Suppressor macrophage treated with lipopolysaccharide for 4 hours (primary cell): Measurements from ENCODE around the gene EIF4A3.
"Not testable (repeated sequence)": the region's sequence is repeated elsewhere in the genome, so short reads cannot be mapped to it uniquely, and the experiment has no call there.

ENCODE experiments used
- DNase-seq: peaks from one replicate; pipeline ENCODE4 v3.0.0-alpha.2; 2020

Gene EIF4A3

DNA sequence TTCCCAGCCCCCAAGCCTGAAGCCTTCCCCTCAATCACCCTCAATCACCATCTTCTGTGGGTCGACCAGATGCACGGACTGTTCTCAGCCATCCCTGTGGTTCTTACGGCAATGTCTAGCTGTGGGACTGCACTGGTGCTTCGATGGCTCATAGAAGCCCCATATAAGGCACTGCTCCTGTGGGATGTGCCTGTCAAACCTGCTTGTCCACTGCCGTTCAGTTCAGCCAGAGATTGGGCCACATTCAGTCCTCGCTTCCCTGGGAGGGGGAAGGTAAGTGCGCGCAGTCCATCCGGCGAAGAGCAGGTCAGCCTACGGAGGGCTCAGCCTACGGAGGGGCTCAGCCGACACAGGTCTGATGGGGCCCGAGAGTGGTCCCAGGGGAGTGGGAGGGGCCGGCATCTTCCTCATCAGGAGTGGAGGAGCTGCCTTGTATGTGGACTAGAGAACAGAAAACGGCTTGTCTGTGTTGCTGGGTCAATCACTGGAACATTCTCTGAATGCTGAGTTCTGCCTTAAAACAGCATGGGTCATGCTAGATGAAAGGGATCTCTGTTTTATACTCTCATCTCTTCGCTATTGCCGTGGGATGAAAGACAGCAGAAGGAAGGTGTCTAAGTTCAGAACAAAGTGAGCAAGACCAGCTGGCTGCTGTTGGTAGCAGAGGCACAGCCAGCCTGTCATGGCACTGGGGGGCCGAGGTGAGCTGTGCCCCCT is 23.0 kb upstream of the EIF4A3 start, which contains the start of gene CARD14:
Gene CARD14 (plus strand): TSS at position 247 of the 717 bp plus-strand sequence. CDS start 11,409 bp downstream, outside the sequence.
- DNase-seq, result no peak

DNA sequence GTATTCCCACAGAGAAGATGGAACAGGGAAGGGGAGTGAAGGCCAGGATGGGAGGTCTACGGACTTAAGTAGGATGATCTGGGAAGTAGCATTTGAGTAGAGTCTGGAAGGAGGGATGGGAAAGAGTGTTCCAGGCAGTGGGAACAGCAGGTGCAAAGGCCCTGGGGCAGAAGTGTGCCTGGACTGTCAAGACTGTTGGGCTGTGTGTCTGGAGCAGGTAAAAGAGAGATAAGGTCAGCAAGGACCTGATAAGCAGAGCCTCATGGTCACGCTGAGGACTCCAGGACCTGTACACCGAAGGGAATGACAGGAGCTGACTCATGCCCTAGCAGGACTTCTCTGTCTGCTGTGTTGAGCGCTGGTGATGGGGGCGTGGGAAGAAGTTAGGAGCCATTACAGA is 22.2 kb upstream of the EIF4A3 start:
- DNase-seq, result no peak

GRCh38 chr17:80168371-80168770 is 21.4 kb upstream of the EIF4A3 start:
- DNase-seq, result no peak

DNA sequence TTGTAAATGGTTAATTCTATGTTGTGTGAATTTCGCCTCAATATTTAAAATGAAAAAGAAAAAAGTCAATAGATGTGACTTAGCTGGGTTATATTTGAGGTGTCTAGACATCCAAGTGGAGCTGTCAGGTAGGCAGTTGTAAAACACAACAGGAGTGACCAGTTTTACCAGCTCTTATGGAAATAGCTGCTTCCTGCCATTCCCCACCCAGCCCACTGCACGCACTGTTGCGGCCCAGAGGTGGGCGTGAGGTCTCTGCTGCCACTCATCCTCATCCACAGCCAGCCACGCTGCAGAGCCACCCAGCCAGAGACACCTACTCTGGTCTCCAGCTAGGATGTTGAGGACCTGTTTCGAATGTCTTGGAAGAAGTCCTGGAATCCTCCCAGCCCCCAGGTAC is 19.5 kb upstream of the EIF4A3 start:
- DNase-seq, result no peak

DNA sequence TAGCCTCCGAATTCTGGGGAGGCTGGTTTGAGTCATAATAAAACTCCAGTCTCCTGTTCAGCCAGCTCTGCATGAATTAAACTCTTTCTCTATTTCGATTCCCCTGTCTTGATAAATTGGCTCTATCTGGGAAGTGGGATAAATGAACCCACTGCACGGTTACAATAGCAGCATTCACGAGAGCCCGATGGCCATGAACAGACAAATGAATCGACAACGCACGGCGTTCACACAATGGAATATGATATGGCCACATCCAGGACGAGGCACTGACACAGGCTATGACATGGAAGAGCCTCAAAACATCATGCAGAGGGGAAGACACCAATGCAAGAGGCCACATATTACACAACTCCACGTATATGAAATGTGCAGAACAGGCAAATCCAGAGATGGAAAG is 17.3 kb upstream of the EIF4A3 start:
- DNase-seq, result no peak

DNA sequence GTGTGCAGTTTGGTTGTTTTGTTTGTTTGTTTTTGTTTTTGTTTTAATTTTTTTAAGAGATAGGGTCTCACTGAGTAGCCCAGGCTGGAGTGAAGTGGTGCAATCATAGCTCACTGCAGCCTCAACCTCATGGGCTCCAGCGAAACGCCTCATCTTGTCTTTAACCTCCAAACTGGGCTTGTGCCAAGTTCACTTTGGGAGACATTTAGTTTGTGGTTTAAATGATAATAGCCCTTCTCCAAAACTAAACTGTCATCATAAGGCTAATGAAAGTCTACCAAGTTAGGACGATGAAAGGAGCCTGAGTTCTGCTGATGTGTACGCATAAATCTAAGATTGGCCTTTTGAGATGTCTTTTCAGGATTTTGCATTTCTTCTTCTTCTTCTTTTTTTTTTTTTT is 16.4 kb upstream of the EIF4A3 start:
- DNase-seq, result no peak

GRCh38 chr17:80160536-80160935 is 13.6 kb upstream of the EIF4A3 start:
- no peak for DNase-seq

GRCh38 chr17:80158846-80159245 is 11.9 kb upstream of the EIF4A3 start:
- DNase-seq, result no peak

DNA sequence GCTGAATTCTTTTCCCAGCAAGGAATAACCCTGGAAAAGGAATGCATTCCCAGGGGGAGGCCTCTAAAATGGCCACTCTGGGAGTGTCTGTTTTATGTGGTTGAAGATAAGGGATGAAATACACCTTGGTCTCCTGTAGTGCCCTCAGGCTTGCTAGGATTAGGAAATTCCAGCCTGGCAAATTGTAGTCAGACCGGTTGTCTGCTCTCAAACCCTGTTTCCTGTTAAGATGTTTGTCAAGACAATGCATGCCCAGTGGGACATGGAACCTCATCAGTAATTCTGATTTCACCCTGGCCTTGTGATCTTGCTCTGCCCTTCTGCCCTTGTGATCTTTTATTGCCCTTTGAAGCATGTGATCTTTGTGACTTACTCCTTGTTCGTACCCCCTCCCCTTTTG is 8.7 kb upstream of the EIF4A3 start:
- DNase-seq, result not testable (repeated sequence)

DNA sequence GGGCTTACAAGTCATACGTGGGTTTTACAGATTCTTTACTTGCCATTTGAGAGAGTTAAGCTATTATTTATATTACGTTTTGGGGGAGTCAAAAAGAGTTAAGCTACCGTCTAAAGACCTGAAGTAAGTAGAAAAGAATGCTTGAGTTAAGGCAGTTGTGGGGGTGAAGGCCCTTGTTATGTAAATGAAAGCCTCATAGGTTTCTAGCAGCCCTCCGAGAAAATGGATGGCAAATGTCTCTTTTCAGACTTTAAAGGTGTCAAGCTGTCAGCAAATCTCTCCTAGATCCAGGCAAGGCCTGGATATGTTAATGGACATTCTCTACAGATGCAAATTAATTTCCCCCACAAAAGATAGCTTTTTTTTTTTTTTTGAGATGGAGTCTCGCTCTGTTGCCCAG is 7.2 kb upstream of the EIF4A3 start:
- DNase-seq, result no peak

- DNase-seq, result no peak
Measured at GRCh38 chr17:80153004-80153403, 6.1 kb upstream of the EIF4A3 start.

- peak; percentile 9 for DNase-seq
Measured at GRCh38 chr17:80152081-80152702, 5.3 kb upstream of the EIF4A3 start.

- DNase-seq, result no peak
Measured at GRCh38 chr17:80151333-80151732, 4.4 kb upstream of the EIF4A3 start.

DNA sequence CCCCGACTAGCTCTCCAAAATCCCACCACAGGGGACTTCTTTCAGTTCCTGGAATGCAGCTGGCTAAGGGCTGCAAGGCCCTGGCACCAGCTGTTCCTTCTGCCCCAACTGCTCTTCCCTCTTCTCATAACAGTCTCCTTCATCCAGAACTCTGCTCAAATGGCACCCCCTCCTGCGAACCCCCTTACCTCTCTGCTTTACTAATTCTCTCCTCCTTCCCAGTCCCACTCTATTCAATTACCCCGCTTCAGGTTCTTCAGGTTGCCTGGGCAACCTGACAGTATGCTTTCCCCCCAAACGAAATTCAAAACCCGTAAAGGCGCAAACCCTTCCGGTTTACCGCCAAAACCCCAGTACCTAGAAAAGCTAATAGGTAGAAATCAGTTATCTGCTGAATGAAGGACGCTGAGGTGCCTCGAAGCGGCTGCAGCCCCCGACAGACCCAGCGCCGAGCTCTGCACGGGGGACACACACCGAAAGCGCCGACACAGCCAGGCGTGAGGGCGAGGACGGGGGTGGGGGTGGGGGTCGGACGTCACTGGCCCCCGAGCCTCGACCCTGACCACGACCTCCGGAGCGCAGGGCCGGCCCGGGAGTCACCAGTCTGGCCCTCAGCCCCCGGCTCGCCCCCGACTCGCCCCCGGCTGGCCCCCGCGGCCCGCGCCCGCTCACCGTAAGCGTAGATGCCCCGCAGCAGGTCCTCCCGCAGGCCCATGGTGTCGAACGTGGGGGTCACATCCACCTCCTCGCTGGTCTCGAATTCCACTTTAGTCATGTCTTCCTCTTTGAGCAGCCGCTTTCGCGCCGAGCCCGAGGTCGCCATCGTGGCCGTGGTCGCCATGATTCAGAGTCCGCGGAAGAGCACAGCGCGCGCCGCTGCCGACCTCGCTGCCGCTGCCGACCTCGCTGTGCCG is 550 bp downstream of the EIF4A3 start:
- peak; percentile 51 for DNase-seq

DNA sequence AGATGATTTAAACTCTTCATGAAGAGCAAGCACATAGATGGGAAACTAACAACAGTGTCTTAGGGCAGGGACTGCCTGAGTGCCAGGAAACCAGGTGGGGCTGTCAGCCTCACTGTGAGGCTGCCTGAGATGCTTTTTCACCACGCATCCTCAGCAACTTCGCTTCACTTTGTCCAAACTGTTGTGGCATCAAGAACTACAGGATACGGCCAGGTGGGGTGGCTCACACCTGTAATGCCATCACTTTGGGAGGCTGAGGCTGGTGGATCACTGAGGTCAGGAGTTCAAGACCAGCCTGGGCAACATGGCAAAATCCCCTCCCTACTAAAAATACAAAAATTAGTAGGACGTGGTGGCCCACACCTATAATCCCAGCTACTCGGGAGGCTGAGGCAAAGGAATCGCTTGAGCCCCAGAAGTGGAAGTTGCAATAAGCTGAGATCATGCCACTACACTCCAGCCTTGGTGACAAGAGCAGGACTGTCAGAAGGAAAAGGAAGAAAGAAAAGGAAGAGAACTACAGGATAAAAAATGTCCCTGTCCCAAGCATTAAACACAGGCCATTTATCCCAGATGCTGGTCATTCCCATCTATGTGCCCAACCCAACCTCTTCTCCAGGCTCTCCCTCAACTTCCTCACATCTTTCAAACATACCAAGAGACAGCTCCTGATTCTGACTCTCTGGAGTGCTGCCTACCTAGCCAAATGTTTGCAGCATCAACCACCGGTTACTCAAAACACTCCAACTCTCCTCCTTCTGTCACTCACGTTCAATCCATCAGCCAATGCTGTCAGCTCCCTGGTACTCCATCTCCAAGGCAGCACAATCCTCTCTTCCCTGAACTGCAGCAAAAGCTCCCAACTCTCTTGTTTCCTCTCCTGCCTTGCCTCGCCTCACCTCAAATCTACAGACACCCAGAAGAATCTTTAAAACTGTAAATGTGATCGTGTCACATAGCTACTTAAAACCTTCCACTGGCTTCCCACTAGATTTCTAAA is 1.6 kb downstream of the EIF4A3 start:
- peak; percentile 7 for DNase-seq

DNA sequence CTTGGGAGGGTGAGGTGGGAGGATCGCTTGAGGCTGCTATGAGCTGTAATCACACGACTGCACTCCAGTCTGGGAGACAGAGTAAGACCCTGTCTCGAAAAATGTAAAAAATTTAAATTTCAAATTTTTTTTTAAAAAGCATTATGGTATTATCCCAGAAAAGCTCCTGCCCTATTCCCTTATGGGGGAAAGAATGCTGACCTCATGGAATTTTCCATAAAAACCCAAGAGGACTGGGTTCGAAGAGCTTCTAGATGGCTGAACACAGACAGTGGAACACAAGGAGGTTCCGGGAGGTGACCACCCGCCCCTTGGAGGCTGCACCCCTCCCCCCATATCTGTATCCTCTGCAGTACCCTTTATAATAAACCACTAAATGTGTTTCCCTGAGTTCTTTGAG is 4.0 kb downstream of the EIF4A3 start:
- DNase-seq, result no peak

GRCh38 chr17:80141463-80142165 is 5.3 kb downstream of the EIF4A3 start:
- no peak for DNase-seq

GRCh38 chr17:80138856-80139426 is 8.0 kb downstream of the EIF4A3 start:
- no peak for DNase-seq

DNA sequence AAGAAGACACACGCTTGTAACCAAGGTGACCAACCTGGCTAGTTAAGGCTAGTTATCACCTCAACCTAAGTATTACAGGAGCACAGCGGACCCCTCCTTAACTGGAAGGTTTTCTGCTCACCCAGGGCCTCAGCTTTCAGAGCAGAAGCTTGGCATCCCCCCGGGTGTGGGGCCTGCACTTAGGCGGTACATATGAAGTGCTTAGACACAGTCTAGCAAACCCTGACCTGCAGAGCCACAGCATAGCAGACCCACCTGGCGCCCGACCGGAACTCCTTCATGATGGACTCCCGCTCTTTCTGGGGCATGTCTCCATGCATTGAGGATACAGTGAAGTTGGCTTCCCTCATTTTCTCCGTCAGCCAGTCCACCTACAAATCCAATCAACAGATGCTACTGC is 9.8 kb downstream of the EIF4A3 start:
- no peak for DNase-seq

DNA sequence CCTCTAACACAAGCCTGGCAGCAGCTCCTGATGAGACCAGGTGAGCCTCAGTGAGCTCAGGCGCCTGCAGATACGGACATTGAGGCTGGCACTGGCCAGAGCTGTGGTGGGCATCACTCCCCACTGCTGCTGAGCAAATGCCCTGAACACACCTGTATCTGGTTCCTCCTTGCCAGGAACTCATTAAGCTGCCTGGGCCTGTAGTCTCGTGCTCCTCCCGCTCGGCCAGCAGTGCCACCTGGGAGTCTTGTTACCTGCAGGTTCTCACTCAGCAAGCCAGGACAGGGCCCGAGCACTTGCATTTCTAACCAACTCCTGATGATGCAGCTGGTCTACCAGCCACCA is 13.3 kb downstream of the EIF4A3 start:
- no peak for DNase-seq

- DNase-seq, result no peak
Measured at GRCh38 chr17:80132906-80133625, 13.9 kb downstream of the EIF4A3 start.
